NCI-H1105 (cell line): ENCODE results near the gene ACTN4.

ENCODE experiments used
- DNase-seq: peaks from one replicate; lab custom pipeline; 2025; lab: John Stamatoyannopoulos, UW

ACTN4 gene

DNA sequence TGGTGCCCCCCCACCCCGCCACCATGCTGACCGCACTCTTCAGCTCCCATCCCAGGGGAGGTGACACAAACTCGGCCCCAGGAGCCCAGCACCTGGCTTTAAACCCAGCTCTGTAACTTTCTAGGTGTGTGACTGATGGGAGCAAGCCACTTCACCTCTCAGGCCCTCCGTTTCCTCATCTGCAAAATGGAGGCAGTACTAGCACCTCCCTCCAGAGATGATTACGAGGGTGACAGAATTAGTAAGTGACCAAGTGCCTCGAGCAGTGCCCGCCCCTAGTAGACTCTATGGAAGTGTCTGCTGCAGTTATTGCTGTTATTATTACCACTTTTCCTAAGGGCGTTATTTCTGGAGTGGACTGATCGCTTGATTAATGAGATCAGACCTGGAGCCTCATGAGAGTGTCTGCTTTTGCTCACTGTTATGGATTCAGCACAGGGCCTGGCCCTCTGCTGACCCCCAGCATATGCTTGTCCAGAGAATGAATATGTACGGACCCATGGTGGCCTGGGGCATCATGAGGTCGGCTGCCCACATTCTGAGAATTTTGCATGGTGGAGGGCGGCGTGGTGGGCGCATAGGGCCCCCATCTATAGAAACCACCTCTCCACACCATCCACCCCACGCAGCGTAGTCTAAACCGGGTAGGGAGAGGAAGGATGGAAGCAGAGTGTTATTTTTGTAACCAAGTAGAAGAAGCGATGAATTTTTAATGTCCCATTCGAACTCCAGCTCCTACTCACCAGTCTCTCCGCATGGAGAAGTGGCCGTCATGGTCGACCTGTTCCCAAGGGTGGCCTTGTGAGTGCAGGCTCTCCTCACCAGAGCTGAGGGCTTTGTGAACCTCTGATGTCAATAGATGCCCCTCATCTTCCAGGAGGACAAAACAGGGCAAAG, 48.6 kb downstream of the ACTN4 start:
- DNase-seq, result no peak

DNA sequence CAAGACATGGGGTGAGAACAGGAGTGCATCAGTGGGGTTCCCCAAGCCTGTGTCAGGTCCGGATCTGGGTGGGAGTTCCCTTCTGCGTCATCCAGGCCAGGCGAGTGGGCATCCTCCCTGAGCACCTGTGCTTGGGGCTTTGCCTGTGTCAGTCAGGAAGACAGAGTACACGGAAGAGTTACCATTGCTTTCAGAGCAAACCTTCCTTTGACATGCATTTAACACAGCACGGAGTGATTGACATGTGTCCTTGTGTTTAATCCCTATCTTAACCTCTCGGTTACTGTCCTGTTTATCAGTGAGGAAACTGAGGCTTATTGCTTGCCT, 49.2 kb downstream of the ACTN4 start:
- DNase-seq, result no peak

DNA sequence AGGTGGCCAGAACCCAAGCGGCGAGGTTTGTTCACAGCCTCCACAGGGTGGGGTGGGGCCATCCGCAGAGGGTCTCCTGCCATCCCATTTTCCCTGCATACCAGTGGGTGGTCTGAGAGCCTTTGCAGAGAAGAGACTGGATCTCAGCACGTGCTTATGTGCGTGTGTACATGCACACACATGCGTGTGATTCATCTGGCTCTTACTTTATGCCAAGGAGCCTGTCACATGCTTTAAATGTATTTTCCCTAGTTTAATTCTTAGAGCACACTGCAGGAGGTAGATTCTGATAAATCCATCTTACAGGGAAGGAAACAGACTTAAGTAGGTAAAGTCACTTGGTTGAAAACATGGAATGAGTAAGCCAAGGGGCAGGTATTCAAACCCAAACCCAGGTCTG, 49.7 kb downstream of the ACTN4 start:
- DNase-seq, result no peak

DNA sequence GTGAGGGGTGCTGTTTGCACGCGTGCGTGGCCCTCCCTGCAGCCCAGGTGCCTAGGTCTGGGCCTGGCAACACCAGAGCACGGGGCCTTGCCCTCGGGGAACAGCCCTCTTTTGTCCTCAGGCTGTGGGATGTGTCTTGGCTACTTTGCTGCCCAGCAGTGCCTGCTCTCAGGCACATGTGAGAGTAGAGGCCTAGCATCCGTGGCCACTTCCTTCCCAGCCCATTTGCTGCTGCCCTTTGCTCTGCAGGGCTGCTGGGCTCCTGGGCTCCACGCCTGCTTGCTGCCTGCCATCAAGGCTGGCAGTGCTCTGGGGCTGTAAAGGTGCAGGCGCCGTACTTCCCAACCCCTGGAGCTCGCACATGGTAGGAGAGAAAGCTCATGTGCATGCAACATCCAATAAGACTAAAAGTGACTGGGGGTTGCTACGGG, 50.2 kb downstream of the ACTN4 start:
- no peak for DNase-seq

DNA sequence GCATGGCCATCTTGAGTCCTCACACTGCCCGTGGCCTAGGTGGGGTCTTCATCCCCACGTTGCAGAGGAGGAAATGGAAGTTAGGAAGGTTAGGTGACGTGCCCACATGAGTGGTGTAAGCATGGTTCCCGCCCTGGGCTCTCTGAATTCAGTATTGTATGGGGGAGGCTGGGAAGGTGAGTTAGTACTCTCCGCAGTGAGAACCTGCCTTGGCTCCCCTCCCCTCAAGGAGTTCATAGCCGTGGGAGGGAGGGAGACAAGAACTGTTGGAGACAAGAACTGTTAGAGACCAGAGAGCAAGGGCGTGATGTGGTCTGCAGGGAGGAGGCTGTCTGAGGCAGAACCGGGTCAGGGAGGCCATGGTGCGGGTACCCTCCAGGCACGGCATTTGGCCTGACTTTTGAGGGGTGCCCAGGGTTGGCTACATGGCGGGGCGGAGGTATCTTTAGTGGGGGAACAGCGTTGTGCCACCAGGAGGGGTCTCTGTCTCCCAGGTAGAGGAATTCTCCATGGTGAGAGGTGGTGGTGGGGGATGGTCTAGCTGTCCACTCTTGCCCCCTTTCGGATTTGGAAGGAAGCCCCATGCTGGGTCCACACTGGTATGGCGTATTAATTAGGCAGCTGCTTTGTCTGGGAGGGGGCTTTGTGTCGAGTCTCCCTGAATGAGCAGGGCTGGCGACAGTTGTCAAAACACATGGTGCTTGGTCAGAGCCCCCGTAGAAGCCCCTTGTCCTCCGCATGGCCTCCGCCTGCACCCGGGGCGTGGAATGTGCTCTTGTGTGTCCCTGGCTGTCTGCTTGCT, 51.0 kb downstream of the ACTN4 start:
- DNase-seq, result no peak

DNA sequence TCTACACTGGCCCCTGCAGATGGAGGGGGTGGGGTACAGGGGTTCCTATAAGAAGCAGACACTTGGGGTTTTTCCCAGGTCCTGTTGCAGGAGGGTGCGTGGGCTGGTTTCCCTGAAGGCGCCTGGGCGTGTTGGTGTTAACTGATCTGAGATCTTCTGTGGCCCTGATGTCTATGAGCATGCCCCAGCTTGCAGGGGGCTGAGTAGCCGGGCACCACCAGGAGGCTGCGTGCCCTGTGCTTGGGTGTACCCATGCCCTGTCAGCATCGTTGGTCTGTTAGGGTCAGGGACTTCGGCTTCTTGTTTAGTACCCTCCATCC, 51.5 kb downstream of the ACTN4 start:
- no peak for DNase-seq

DNA sequence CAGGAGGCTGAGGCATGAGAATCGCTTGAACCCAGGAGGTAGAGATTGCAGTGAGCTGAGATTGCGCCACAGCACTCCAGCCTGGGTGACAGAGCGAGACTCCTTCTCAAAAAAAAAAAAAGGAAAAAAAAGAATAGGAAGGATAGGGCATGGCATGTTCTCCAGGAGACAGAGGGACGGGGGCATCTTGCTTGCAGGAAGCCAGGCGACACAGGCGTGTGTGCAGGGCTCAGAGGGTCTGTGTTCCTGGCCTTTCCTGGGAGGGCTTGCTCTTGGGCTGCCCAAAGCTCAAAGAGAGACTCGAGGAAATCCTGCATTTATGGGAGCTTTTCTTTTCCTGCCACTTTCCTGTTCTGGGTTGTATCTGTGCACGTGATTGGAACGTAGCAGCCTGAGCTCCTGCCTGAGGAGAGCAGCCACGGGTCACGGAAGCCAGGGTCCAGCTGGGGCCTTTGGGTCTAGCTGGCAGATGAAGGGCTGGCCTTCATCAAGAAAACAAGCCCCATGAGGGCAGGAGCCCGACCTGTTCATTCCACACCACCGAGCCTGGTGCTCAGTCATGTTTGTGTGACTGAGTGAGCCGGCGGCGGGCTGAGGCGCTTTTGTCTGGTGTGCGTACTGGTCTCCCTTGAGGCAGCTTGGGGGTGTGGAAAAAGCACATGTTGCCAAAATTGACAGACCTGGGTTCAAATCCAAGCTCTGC, 52.3 kb downstream of the ACTN4 start:
- DNase-seq, result no peak

DNA sequence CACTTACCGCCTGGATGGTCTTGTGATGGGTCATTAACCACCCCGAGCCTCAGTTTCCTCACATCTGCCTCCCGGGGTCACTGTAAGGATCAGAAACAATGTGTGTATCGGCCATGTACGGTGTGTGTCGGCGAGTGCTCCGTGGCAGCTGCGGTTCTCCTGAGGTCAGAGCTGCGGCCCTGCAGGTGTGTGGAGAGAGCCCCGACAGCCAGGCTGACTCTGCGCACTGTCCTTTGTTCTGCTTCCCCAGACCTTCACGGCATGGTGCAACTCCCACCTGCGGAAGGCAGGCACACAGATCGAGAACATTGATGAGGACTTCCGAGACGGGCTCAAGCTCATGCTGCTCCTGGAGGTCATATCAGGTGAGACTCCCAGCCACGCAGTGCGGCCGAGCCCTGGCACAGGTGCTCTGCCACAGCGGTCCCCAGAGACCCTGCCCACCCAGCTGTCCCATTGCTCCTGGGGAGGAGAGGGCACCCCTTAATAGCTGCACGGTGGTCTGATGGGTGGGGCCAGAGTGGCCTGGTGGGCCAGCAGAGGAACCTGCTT, 53.0 kb downstream of the ACTN4 start:
- DNase-seq, result no peak

DNA sequence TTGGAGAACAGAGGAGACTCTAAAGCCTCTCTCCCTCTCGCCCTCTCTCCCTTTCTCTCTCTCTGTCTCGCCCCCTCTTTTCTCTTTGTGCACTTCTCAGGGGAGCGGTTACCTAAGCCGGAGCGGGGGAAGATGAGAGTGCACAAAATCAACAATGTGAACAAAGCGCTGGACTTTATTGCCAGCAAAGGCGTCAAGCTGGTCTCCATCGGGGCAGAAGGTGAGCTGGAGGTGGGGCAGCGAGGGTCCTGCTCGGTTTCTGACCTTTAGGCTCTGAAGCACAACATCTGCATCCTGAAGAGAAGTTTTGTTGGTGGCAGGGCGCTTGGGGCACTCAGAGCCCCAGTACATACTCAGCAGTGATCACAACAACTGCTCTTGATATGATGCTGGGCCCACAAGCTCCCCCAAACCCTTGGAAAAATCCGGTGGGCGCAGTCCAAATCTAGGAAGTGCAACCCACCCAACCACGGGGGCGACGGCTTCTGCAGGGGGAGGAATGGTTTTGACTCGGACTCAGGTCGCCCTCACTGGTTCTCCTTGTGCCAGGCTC, 53.5 kb downstream of the ACTN4 start:
- no peak for DNase-seq

DNA sequence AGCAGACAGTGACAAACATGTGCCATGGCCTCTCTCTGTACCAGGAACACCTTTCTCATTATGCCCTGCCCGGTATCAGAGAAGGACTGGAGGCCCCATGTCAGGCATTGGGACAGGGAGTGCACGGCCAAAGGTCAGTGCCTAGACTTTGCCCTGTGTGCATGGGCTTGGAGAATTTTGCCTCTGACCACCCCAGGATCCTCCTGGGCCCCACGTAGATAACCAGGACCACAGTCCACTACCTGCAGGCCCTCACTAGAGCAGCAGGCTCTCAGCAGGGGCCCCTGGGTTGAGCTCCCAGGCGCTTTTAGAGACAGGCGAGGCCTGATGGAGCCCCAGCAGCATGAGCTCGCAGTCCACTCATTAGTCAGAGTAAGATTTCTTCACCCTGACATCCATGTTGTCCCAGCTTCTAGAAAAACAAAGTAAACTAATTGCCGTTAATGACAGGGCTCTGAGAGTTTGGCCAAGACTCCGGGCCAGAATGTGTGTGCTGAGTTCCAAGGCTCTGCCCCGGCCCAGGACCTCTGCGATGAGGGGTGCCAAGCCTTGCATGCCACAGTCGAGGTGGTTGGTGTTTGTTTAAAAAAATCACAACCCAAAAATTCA, 54.1 kb downstream of the ACTN4 start:
- no peak for DNase-seq

DNA sequence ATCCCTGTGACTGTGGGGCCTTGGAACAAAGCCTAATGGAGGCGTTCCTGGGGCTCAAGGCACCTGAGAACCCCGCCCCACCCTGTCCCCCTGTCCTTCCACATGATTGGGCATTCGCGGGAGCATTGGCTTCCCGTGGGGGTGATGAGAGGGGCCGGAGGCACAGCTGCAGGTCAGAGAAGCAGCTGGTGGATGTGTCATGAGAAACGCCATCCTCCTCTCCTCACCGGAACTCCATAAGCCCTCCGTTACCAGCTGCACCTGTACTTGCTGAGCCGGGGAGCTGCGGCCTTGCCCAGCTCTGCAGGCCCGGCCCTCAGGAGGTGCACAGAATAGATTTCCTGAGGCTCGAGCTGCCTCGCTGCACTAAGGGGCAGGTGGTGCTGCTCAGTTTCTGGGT, 54.8 kb downstream of the ACTN4 start:
- no peak for DNase-seq

DNA sequence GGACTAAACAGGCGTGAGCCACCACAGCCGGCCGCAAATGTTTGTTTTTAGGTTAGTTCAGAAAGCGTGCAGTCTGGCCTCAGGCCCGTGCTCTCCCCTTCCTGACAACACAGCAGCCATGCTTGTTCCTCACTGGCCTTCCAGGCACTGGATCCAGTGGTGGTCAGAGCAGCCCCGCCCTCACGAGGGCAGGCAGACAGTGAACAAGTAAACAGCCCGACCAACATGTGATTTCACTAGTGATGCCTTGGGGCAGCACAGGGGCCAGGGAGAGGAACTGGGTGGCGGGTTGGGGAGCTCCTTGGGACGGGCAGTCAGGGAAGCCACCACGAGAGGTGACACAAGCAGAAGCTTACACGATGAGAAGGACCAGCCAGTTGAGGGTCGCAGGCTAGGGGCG, 56.1 kb downstream of the ACTN4 start:
- DNase-seq, result no peak

DNA sequence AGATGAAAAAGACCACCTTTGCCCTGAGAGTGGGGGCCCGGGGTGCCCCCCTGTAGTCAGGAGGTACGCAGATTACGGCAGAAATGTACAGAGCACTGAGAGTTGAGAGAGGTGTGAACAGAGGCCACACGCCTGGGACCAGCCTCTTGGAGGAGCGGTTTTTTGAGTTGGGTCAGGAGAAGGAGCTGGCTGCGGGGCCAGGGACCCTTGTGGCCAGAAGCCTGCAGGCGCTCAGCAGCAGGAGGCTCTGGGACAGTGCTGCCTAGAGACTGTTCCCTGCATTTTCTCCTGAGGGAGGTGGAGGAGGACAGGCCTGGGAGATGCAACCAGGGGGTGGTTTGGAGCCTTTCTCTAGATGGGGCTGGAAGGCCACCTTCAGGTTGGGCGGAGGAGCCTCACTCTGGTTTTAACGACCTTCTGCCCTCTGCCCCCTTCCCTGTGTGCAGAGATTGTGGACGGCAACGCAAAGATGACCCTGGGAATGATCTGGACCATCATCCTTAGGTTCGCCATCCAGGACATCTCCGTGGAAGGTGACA, 57.1 kb downstream of the ACTN4 start:
- no peak for DNase-seq

DNA sequence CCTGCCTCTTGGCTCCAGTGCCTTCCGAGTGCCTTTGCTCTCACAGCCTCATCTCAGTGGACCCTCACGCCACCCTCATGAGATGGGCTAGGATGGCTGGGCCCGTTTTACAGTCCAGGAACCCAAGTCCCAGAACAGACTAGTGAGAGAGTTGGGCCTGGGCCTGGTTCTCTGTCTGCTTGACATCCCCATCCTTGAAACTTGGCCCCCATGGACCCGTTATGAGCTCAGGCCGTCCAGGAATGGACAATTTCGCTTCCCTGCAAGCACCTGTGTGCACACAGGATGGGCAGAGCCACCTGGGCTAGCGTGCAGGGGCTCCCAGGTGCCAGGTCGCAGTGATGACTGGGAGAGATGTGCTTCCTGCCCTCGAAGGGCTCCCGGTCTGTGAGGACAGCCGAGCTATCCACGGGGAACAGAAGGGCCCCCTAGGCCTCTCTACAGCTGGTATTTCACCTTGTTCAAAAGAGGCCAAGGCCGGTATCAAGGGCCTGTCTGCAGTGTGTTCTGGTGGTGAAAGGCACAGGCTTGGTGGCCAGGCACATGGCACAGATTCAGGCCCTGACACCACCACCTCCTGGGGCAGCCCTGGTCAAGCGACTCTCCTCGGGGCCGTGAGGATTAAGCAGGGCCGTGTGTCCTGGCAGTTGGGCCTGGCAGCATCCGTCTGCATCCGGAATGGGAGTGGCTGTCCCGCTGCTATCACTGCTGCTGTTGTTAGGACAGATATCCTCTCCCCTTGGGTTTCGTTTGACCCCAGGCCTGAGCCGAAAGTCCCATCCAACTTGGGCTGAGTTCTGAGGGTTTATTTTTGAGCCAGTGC, 58.0 kb downstream of the ACTN4 start:
- no peak for DNase-seq

DNA sequence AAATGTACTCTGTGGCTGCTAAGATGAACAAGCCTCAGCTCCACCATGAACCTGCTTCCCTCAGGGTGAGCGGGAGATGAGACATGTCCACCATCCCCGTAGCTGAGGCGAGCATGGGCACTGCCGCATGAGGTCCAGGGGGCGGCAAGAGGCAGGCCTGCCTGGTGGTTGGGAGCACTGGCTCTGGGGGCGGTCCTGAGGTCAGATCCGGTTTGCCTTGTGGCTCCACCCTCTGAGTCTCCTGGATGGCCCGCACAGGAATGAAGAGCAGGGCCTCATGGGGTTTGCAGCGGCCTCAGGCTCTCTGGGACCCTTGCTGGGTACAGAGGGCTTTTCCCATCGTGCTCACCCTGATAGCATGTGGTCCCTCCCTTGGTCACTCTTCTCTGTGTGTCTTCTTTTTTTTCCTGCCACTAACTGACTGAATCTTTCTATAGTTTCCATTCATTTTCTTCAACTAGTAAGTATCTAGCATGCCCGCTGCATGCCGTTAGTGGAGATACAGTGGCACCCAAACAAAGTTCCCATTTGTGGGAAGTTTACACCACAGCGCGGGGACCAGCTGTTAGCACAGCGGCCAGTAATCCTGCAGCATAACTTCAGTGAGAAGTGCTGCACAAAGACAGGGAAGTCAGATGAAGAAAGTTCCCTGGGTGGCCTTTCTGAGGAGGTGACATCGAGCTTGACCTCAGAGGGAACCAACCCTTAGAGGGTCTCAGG, 59.5 kb downstream of the ACTN4 start:
- no peak for DNase-seq

DNA sequence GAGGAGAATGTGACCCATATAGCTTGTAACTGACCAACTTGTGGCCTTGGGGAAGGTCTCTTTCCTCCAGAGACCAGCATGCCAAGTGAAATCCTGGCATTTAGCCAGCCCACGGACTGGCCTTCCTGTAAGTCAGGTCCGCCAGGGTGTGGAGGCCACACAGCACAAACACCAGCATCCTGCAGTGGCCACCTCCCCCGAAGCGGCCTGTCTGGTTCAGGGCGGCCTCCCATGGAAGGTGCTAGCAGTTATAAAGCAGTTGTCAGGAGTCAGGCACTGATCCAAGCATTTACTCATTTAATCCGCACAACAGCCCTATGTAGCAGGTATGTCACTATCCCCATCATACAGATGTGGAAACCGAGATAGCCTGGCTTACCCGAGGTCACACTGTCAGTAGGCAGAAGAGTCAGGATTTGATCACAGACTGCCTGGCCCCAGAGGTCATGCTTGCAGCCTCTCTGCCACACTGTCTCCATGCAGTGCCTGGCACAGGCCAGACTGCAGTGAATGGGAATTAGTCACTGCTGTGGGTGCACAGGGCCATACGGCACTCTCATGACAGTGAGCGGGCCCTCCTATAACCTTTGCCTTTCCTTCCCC, 60.2 kb downstream of the ACTN4 start:
- no peak for DNase-seq

DNA sequence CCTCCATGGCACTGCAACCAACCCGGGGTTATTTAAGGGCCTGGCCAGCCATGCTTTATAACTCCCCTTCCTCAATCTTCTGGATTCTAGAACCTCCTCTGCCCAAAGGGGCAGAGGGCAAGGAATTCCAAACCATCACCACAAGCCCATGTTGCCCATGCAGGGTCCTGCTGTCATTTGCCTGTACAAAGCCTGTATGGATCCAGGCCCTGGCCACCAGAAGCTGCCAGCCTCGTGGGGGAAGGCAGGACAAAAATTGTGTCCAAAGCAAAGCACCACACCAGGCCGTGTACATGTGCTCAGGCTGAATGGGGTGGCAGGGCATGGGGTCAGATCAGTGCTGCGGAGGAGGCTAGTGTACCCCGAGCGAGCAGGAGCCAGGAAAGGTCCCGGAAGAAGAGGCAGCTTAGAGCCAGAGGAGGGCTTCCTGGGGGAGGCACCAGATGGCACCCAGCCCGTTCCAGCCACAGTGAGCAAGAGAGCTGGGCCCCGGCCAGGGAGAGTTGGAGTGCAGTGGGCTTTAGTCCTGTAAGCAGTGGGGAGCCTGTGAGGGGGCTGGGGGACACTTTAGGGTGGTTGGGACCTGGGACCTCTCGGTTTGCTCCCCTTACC, 61.1 kb downstream of the ACTN4 start:
- DNase-seq, result no peak

DNA sequence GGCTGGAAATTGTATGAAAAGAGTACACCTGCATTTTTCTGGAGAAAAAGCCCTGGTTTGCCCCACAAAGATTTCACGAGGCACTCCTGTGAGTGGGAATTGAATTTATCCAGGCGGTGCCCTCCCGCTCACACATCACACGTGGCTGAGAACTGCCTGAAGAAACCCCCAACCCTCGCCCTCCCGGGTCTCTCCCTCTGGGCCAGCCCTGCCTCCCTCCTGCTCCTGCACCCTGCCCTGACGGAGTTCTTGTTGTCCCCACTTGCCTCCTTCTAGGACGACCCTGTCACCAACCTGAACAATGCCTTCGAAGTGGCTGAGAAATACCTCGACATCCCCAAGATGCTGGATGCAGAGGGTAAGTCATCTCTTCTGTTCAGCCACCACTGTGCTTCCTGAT, 61.7 kb downstream of the ACTN4 start:
- no peak for DNase-seq
